ENCODE measurements around the gene PODXL2.

- TF ChIP-seq, protein P1, sequence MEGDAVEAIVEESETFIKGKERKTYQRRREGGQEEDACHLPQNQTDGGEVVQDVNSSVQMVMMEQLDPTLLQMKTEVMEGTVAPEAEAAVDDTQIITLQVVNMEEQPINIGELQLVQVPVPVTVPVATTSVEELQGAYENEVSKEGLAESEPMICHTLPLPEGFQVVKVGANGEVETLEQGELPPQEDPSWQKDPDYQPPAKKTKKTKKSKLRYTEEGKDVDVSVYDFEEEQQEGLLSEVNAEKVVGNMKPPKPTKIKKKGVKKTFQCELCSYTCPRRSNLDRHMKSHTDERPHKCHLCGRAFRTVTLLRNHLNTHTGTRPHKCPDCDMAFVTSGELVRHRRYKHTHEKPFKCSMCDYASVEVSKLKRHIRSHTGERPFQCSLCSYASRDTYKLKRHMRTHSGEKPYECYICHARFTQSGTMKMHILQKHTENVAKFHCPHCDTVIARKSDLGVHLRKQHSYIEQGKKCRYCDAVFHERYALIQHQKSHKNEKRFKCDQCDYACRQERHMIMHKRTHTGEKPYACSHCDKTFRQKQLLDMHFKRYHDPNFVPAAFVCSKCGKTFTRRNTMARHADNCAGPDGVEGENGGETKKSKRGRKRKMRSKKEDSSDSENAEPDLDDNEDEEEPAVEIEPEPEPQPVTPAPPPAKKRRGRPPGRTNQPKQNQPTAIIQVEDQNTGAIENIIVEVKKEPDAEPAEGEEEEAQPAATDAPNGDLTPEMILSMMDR (conservative IDR thresholded peaks at IDR 0.05; ENCODE audit: low read depth in 2 of 2) = no peak
- TF ChIP-seq, protein P2, sequence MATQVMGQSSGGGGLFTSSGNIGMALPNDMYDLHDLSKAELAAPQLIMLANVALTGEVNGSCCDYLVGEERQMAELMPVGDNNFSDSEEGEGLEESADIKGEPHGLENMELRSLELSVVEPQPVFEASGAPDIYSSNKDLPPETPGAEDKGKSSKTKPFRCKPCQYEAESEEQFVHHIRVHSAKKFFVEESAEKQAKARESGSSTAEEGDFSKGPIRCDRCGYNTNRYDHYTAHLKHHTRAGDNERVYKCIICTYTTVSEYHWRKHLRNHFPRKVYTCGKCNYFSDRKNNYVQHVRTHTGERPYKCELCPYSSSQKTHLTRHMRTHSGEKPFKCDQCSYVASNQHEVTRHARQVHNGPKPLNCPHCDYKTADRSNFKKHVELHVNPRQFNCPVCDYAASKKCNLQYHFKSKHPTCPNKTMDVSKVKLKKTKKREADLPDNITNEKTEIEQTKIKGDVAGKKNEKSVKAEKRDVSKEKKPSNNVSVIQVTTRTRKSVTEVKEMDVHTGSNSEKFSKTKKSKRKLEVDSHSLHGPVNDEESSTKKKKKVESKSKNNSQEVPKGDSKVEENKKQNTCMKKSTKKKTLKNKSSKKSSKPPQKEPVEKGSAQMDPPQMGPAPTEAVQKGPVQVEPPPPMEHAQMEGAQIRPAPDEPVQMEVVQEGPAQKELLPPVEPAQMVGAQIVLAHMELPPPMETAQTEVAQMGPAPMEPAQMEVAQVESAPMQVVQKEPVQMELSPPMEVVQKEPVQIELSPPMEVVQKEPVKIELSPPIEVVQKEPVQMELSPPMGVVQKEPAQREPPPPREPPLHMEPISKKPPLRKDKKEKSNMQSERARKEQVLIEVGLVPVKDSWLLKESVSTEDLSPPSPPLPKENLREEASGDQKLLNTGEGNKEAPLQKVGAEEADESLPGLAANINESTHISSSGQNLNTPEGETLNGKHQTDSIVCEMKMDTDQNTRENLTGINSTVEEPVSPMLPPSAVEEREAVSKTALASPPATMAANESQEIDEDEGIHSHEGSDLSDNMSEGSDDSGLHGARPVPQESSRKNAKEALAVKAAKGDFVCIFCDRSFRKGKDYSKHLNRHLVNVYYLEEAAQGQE (IDR thresholded peaks at IDR 0.05; ENCODE audit: unreplicated experiment) = no peak
- TF ChIP-seq ZNF114 (CRISPR knock-in tag; IDR thresholded peaks at IDR 0.05) = no peak
- TF ChIP-seq, protein P3, sequence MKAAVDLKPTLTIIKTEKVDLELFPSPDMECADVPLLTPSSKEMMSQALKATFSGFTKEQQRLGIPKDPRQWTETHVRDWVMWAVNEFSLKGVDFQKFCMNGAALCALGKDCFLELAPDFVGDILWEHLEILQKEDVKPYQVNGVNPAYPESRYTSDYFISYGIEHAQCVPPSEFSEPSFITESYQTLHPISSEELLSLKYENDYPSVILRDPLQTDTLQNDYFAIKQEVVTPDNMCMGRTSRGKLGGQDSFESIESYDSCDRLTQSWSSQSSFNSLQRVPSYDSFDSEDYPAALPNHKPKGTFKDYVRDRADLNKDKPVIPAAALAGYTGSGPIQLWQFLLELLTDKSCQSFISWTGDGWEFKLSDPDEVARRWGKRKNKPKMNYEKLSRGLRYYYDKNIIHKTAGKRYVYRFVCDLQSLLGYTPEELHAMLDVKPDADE (IDR thresholded peaks at IDR 0.05) = no peak
- no peak for TF ChIP-seq POLR2AphosphoS5 (IDR thresholded peaks at IDR 0.05; ENCODE audit: low read depth)
- no peak for TF ChIP-seq EZH2 (IDR thresholded peaks at IDR 0.05; ENCODE audit: low read depth, unreplicated experiment)
- no peak for TF ChIP-seq CREB1 (CRISPR knock-in tag; IDR thresholded peaks at IDR 0.05; ENCODE audit: low read depth)
- no peak for TF ChIP-seq EZH2phosphoT487 (IDR thresholded peaks at IDR 0.05; ENCODE audit: unreplicated experiment)
- TF ChIP-seq JUNB (IDR thresholded peaks at IDR 0.05; ENCODE audit: unreplicated experiment) = no peak
- TF ChIP-seq ZNF331 (CRISPR knock-in tag; IDR thresholded peaks at IDR 0.05; ENCODE audit: low read depth) = no peak
- no peak for TF ChIP-seq STAT1 (IDR thresholded peaks at IDR 0.05; ENCODE audit: unreplicated experiment)
Observed at GRCh38 chr3:127720985-127721935, 92.3 kb downstream of the PODXL2 start.
